T-helper 1 cell treated with Interleukin-12 subunit alpha and Interleukin-12 subunit beta and Interleukin-4 antibody, amounts not matched to agents 30 μg/mL and 1 μg/mL, for 36 hours (primary cell): ENCODE results near the gene FAM9C.
"Not testable (repeated sequence)": the region's sequence is repeated elsewhere in the genome, so short reads cannot be mapped to it uniquely, and the experiment has no call there.

Experiments
- H3K27ac Mint-ChIP-seq: one replicate; pipeline ENCODE4 v1.8.0; 2021; ENCODE audit warnings: mild to moderate bottlenecking, mixed read lengths
- H3K27me3 Mint-ChIP-seq: one replicate; pipeline ENCODE4 v1.8.0; 2021; ENCODE audit warnings: low read depth, mixed read lengths
- H3K36me3 Mint-ChIP-seq: one replicate; pipeline ENCODE4 v1.8.0; 2021; ENCODE audit warnings: low read depth, mixed read lengths
- H3K4me1 Mint-ChIP-seq: one replicate; pipeline ENCODE4 v1.8.0; 2021; ENCODE audit warnings: low read depth, mixed read lengths
- H3K4me3 Mint-ChIP-seq: one replicate; pipeline ENCODE4 v1.8.0; 2021; ENCODE audit warnings: mild to moderate bottlenecking, moderate library complexity, mixed read lengths
- H3K9me3 Mint-ChIP-seq: one replicate; pipeline ENCODE4 v1.8.0; 2021; ENCODE audit warnings: mixed read lengths

Gene FAM9C

GRCh38 chrX:13063124-13063523, 18.7 kb upstream of the FAM9C start:
- not testable (repeated sequence) for H3K4me3 Mint-ChIP-seq, H3K27ac Mint-ChIP-seq, H3K27me3 Mint-ChIP-seq
- peaks cover 11% of the 10 kb centered on the region for H3K36me3 Mint-ChIP-seq
- peaks cover 13% of the 10 kb centered on the region for H3K9me3 Mint-ChIP-seq
- H3K4me1 Mint-ChIP-seq: peaks cover 14% of the 10 kb centered on the region

GRCh38 chrX:13062331-13062730, 17.9 kb upstream of the FAM9C start:
- H3K4me3 Mint-ChIP-seq, H3K27ac Mint-ChIP-seq, H3K27me3 Mint-ChIP-seq: not testable (repeated sequence)
- Mint-ChIP-seq H3K36me3 (peaks cover 16% of the 10 kb centered on the region), H3K9me3 (peaks cover 13% of the 10 kb centered on the region), H3K4me1 (peaks cover 14% of the 10 kb centered on the region)

- Mint-ChIP-seq H3K9me3 (peaks cover 13% of the 10 kb centered on the region), H3K36me3 (peaks cover 13% of the 10 kb centered on the region)
- H3K27me3 Mint-ChIP-seq, H3K4me1 Mint-ChIP-seq, H3K27ac Mint-ChIP-seq, H3K4me3 Mint-ChIP-seq: not testable (repeated sequence)
Measured at GRCh38 chrX:13061215-13061708, 16.8 kb upstream of the FAM9C start.

- Mint-ChIP-seq H3K36me3 (peaks cover 20% of the 10 kb centered on the region), H3K9me3 (peaks cover 13% of the 10 kb centered on the region), H3K4me3 (no peak overlapping the region), H3K27me3 (no peaks in the 10 kb centered on the region), H3K27ac (no peak overlapping the region), H3K4me1 (peaks cover 18% of the 10 kb centered on the region)
Measured at GRCh38 chrX:13059637-13060499, 15.4 kb upstream of the FAM9C start.

- Mint-ChIP-seq H3K9me3 (peaks cover under 1% of the 10 kb centered on the region), H3K27ac (no peak overlapping the region), H3K4me1 (peaks cover 36% of the 10 kb centered on the region), H3K36me3 (peaks cover 16% of the 10 kb centered on the region), H3K27me3 (no peaks in the 10 kb centered on the region), H3K4me3 (no peak overlapping the region)
Measured at GRCh38 chrX:13055486-13055885, 11.1 kb upstream of the FAM9C start.

- H3K9me3 Mint-ChIP-seq: peaks cover 5% of the 10 kb centered on the region
- H3K27ac Mint-ChIP-seq: no peak overlapping the region
- H3K36me3 Mint-ChIP-seq: peaks cover 19% of the 10 kb centered on the region
- H3K4me3 Mint-ChIP-seq: no peak overlapping the region
- no peaks in the 10 kb centered on the region for H3K27me3 Mint-ChIP-seq
- H3K4me1 Mint-ChIP-seq: peaks cover 44% of the 10 kb centered on the region
Measured at GRCh38 chrX:13053171-13053570, 8.8 kb upstream of the FAM9C start.

GRCh38 chrX:13051529-13052172, 7.2 kb upstream of the FAM9C start:
- Mint-ChIP-seq H3K4me3 (no peak overlapping the region), H3K4me1 (peaks cover 45% of the 10 kb centered on the region), H3K9me3 (peaks cover 5% of the 10 kb centered on the region), H3K27me3 (no peaks in the 10 kb centered on the region), H3K36me3 (peaks cover 16% of the 10 kb centered on the region), H3K27ac (peak overlapping the region; percentile 92)

- peaks cover 44% of the 10 kb centered on the region for H3K4me1 Mint-ChIP-seq
- H3K9me3 Mint-ChIP-seq: peaks cover 5% of the 10 kb centered on the region
- no peak overlapping the region for H3K4me3 Mint-ChIP-seq
- H3K27ac Mint-ChIP-seq: peak overlapping the region; percentile 92
- H3K27me3 Mint-ChIP-seq: no peaks in the 10 kb centered on the region
- peaks cover 14% of the 10 kb centered on the region for H3K36me3 Mint-ChIP-seq
Measured at GRCh38 chrX:13051167-13051528, 6.7 kb upstream of the FAM9C start.

- Mint-ChIP-seq H3K9me3 (peaks cover 5% of the 10 kb centered on the region), H3K27ac (peak overlapping the region; percentile 92), H3K4me3 (peak overlapping the region; percentile 35), H3K36me3 (peaks cover 9% of the 10 kb centered on the region), H3K27me3 (no peaks in the 10 kb centered on the region), H3K4me1 (peaks cover 35% of the 10 kb centered on the region)
Measured at GRCh38 chrX:13050151-13050550, 5.7 kb upstream of the FAM9C start.

GRCh38 chrX:13048280-13048679, 3.9 kb upstream of the FAM9C start:
- Mint-ChIP-seq H3K4me1 (peaks cover 30% of the 10 kb centered on the region), H3K36me3 (peaks cover 6% of the 10 kb centered on the region), H3K9me3 (peaks cover 5% of the 10 kb centered on the region), H3K27me3 (no peaks in the 10 kb centered on the region), H3K4me3 (no peak overlapping the region), H3K27ac (no peak overlapping the region)

- H3K9me3 Mint-ChIP-seq: peaks cover 5% of the 10 kb centered on the region
- H3K27ac Mint-ChIP-seq: no peak overlapping the region
- H3K4me1 Mint-ChIP-seq: peaks cover 26% of the 10 kb centered on the region
- no peak overlapping the region for H3K4me3 Mint-ChIP-seq
- no peaks in the 10 kb centered on the region for H3K27me3 Mint-ChIP-seq
- H3K36me3 Mint-ChIP-seq: peaks cover 6% of the 10 kb centered on the region
Measured at GRCh38 chrX:13047759-13048158, 3.3 kb upstream of the FAM9C start.

- Mint-ChIP-seq H3K4me3 (no peak overlapping the region), H3K4me1 (peaks cover 15% of the 10 kb centered on the region), H3K9me3 (peaks cover 5% of the 10 kb centered on the region), H3K27ac (no peak overlapping the region), H3K27me3 (no peaks in the 10 kb centered on the region), H3K36me3 (peaks cover 8% of the 10 kb centered on the region)
Measured at GRCh38 chrX:13046141-13046855, 1.9 kb upstream of the FAM9C start.

- H3K4me1 Mint-ChIP-seq: peaks cover 6% of the 10 kb centered on the region
- peaks cover 9% of the 10 kb centered on the region for H3K36me3 Mint-ChIP-seq
- no peaks in the 10 kb centered on the region for H3K27me3 Mint-ChIP-seq
- no peaks in the 10 kb centered on the region for H3K9me3 Mint-ChIP-seq
- no peak overlapping the region for H3K27ac Mint-ChIP-seq
- no peak overlapping the region for H3K4me3 Mint-ChIP-seq
Measured at GRCh38 chrX:13043938-13044337, 482 bp downstream of the FAM9C start.

GRCh38 chrX:13043138-13043537, 1.3 kb downstream of the FAM9C start:
- H3K27ac Mint-ChIP-seq: no peak overlapping the region
- H3K4me1 Mint-ChIP-seq: peaks cover 2% of the 10 kb centered on the region
- no peaks in the 10 kb centered on the region for H3K27me3 Mint-ChIP-seq
- peaks cover 9% of the 10 kb centered on the region for H3K36me3 Mint-ChIP-seq
- H3K9me3 Mint-ChIP-seq: no peaks in the 10 kb centered on the region
- H3K4me3 Mint-ChIP-seq: no peak overlapping the region
